Measurements from ENCODE around the gene PARD3B. TPM values are rescaled to one million over a fixed set of nuclear protein-coding genes. Genes with fewer than 3 reads are reported as not detected.

Gene PARD3B
- total RNA-seq, 1 experiment from 2014 or later: 3.6 TPM

GRCh38 chr2:205500065-205500464, 954.8 kb downstream of the PARD3B start:
- no peak overlapping the region for H3K4me3 ChIP-seq (ENCODE audit: low read depth in 2 of 2, low read length in 2 of 2)
- ATAC-seq: no peak
- in situ Hi-C loops (cut with HindIII; ENCODE audit: low pct_unique_long_range_greater_than_20kb, low sequenced_read_pairs): no loop called here
- no peaks in the 10 kb centered on the region for H3K27me3 ChIP-seq (ENCODE audit: control insufficient read depth, insufficient read depth, low read length)
- ChIA-PET CTCF (no interaction called here), POLR2A (no interaction called here)
- no peak for TF ChIP-seq REST (IDR thresholded peaks at IDR 0.05; ENCODE audit: insufficient read depth in 1 of 2, low read depth in 2 of 2, low read length in 1 of 2)
- TF ChIP-seq POLR2AphosphoS5 (IDR thresholded peaks at IDR 0.05; ENCODE audit: low read depth, low read length): no peak
- no peak for TF ChIP-seq CTCF (IDR thresholded peaks at IDR 0.05)
- TF ChIP-seq TCF7L2 (IDR thresholded peaks at IDR 0.05; ENCODE audit: low read depth, low read length): no peak
- no peak for TF ChIP-seq SIN3A (IDR thresholded peaks at IDR 0.05; ENCODE audit: borderline replicate concordance, insufficient read depth, low read depth, low read length)
- intact Hi-C loops (cut with micrococcal nuclease; ENCODE audit: unreplicated experiment): no loop called here
- no TSS peak for BruUV-seq (replicated peaks)
- H3K36me3 ChIP-seq (ENCODE audit: control insufficient read depth, insufficient read depth, low read length): no peaks in the 10 kb centered on the region
- H3K4me1 ChIP-seq (ENCODE audit: control insufficient read depth, insufficient read depth, low read length): no peaks in the 10 kb centered on the region
- no peak overlapping the region for H3K27ac ChIP-seq (ENCODE audit: low read length)
- no peaks in the 10 kb centered on the region for H3K9me3 ChIP-seq (ENCODE audit: control insufficient read depth, insufficient read depth, low read depth, low read length)
- DNase-seq (ENCODE audit: low read depth, low spot score): no peak

GRCh38 chr2:205500951-205501350, 955.7 kb downstream of the PARD3B start:
- TF ChIP-seq SIN3A (IDR thresholded peaks at IDR 0.05; ENCODE audit: borderline replicate concordance, insufficient read depth, low read depth, low read length) (no peak), REST (IDR thresholded peaks at IDR 0.05; ENCODE audit: insufficient read depth in 1 of 2, low read depth in 2 of 2, low read length in 1 of 2) (no peak), CTCF (IDR thresholded peaks at IDR 0.05) (no peak), TCF7L2 (IDR thresholded peaks at IDR 0.05; ENCODE audit: low read depth, low read length) (no peak), POLR2AphosphoS5 (IDR thresholded peaks at IDR 0.05; ENCODE audit: low read depth, low read length) (no peak)
- POLR2A ChIA-PET: no interaction called here
- Histone ChIP-seq H3K9me3 (ENCODE audit: control insufficient read depth, insufficient read depth, low read depth, low read length) (no peaks in the 10 kb centered on the region), H3K36me3 (ENCODE audit: control insufficient read depth, insufficient read depth, low read length) (no peaks in the 10 kb centered on the region), H3K27me3 (ENCODE audit: control insufficient read depth, insufficient read depth, low read length) (no peaks in the 10 kb centered on the region), H3K4me3 (ENCODE audit: low read depth in 2 of 2, low read length in 2 of 2) (no peak overlapping the region), H3K27ac (ENCODE audit: low read length) (no peak overlapping the region), H3K4me1 (ENCODE audit: control insufficient read depth, insufficient read depth, low read length) (no peaks in the 10 kb centered on the region)
- intact Hi-C loops (cut with micrococcal nuclease; ENCODE audit: unreplicated experiment) (no loop called here), in situ Hi-C loops (cut with HindIII; ENCODE audit: low pct_unique_long_range_greater_than_20kb, low sequenced_read_pairs) (no loop called here)
- no peak for DNase-seq (ENCODE audit: low read depth, low spot score)
- CTCF ChIA-PET: no interaction called here
- no peak for ATAC-seq
- no TSS peak for BruUV-seq (replicated peaks)

Data from Panc1 (cell line).